GM21786 (cell line): ENCODE measurements around the gene DOCK9.

Experiments
- ATAC-seq: cut with Tn5 transposase; IDR thresholded peaks from one replicate; pipeline ENCODE4 v1.9.1; 2021; ENCODE audit not compliant: unreplicated experiment

Gene DOCK9

GRCh38 chr13:98977568-98978265 lies at the start of gene DOCK9:
TSS of gene DOCK9 (minus strand) at chr13:98978064. CDS start at chr13:98977909, 155 bp downstream.
- no peak for ATAC-seq

GRCh38 chr13:99027260-99027659 lies 49.4 kb upstream of the DOCK9 start:
- ATAC-seq: no peak

GRCh38 chr13:99022941-99023340 lies 45.1 kb upstream of the DOCK9 start:
- ATAC-seq: no peak

GRCh38 chr13:99018418-99019180 lies 40.7 kb upstream of the DOCK9 start:
- no peak for ATAC-seq

- ATAC-seq: no peak
Measured at GRCh38 chr13:99015606-99016490, 38.0 kb upstream of the DOCK9 start.

GRCh38 chr13:99014522-99014921 lies 36.7 kb upstream of the DOCK9 start:
- ATAC-seq: no peak

- no peak for ATAC-seq
Measured at GRCh38 chr13:99013951-99014350, 36.1 kb upstream of the DOCK9 start.

GRCh38 chr13:99012539-99012938 lies 34.7 kb upstream of the DOCK9 start:
- ATAC-seq: no peak

- ATAC-seq: no peak
Measured at GRCh38 chr13:99009987-99010551, 32.2 kb upstream of the DOCK9 start.

GRCh38 chr13:99008577-99008976 lies 30.7 kb upstream of the DOCK9 start:
- no peak for ATAC-seq

GRCh38 chr13:99007414-99007986 lies 29.6 kb upstream of the DOCK9 start:
- ATAC-seq: no peak

GRCh38 chr13:99005609-99006008 lies 27.7 kb upstream of the DOCK9 start:
- no peak for ATAC-seq

GRCh38 chr13:99004978-99005377 lies 27.1 kb upstream of the DOCK9 start:
- no peak for ATAC-seq

GRCh38 chr13:99003851-99004471 lies 26.1 kb upstream of the DOCK9 start:
- no peak for ATAC-seq

- no peak for ATAC-seq
Measured at GRCh38 chr13:99003186-99003585, 25.3 kb upstream of the DOCK9 start.

- ATAC-seq: no peak
Measured at GRCh38 chr13:99002172-99002710, 24.4 kb upstream of the DOCK9 start.

GRCh38 chr13:99000137-99000536 lies 22.3 kb upstream of the DOCK9 start:
- ATAC-seq: no peak

GRCh38 chr13:98999639-98999952 lies 21.7 kb upstream of the DOCK9 start:
- ATAC-seq: no peak

- no peak for ATAC-seq
Measured at GRCh38 chr13:98998831-98999638, 21.2 kb upstream of the DOCK9 start.
